K562 (cell line): ENCODE measurements around the gene CELSR1. TPM values are rescaled to one million over a fixed set of nuclear protein-coding genes. Genes with fewer than 3 reads are reported as not detected.
A peak's percentile ranks its signal among the peaks of the same experiment; 100 is the strongest.

Experiments
- DNMT1 ChIP-seq: fragments of 450-650 bp; IDR thresholded peaks from 2 replicates; pipeline ENCODE4 v1.6.1; 2016; ENCODE audit warnings: antibody characterized with exemption, mild to moderate bottlenecking
- HNRNPH1 ChIP-seq: fragments of 200-400 bp; formaldehyde crosslinking; optimal IDR thresholded peaks from 2 replicates; pipeline ENCODE3; 2017; ENCODE audit warnings: low read depth, mild to moderate bottlenecking, low read length, moderate library complexity
- HOXB6 ChIP-seq: fragments of 250-450 bp; sonication (Bioruptor Pico); IDR thresholded peaks from 2 replicates; pipeline ENCODE4 v1.5.1; 2022; ENCODE audit warnings: mild to moderate bottlenecking, borderline replicate concordance
- IFI16 ChIP-seq: fragments of 250-450 bp; sonication (Bioruptor Pico); IDR thresholded peaks from 2 replicates; pipeline ENCODE4 v2.1.2; 2022; ENCODE audit warnings: mild to moderate bottlenecking, inconsistent platforms
- ILF3 ChIP-seq: fragments of 450-650 bp; IDR thresholded peaks from 2 replicates; pipeline ENCODE4 v1.6.1; 2018; ENCODE audit warnings: antibody characterized with exemption, mild to moderate bottlenecking, moderate library complexity, borderline replicate concordance
- POLR3A ChIP-seq: IDR thresholded peaks from 2 replicates; pipeline ENCODE4 v1.6.1; 2011; ENCODE audit warnings: borderline replicate concordance, mild to moderate bottlenecking, moderate library complexity; ENCODE audit not compliant: insufficient read length, insufficient read depth; ENCODE audit errors: extremely low read depth
- RCOR1 ChIP-seq, 2 experiments: IDR thresholded peaks; 2 replicates each; pipeline ENCODE4 v1.6.1; 2012; ENCODE audit warnings: low read depth in 2 of 2, low read length in 2 of 2, borderline replicate concordance in 1 of 2, improper control_type of control experiment in 1 of 2
- RFX1 ChIP-seq: fragments of 450-650 bp; IDR thresholded peaks from 2 replicates; pipeline ENCODE4 v1.6.1; 2016; ENCODE audit warnings: mild to moderate bottlenecking, moderate library complexity
- SMARCA5 ChIP-seq: fragments of 450-650 bp; IDR thresholded peaks from 2 replicates; pipeline ENCODE4 v1.6.1; 2016
- SREBF2 ChIP-seq: sonication (generic); formaldehyde crosslinking; IDR thresholded peaks from 2 replicates; pipeline ENCODE4 v1.4.0; 2020; ENCODE audit warnings: mild to moderate bottlenecking, missing genetic modification reagents
- TBL1XR1 ChIP-seq, 2 experiments: IDR thresholded peaks; 2 replicates each; pipeline ENCODE4 v1.6.1; 2012; ENCODE audit warnings: improper control_type of control experiment in 2 of 2, low read length in 2 of 2, mild to moderate bottlenecking in 1 of 2
- THRAP3 ChIP-seq: fragments of 450-650 bp; IDR thresholded peaks from 2 replicates; pipeline ENCODE4 v1.6.1; 2016; ENCODE audit warnings: mild to moderate bottlenecking, inconsistent platforms, borderline replicate concordance
- ZFX ChIP-seq: sonication (generic); formaldehyde crosslinking; IDR thresholded peaks from 2 replicates; pipeline ENCODE4 v1.8.0; 2022; ENCODE audit warnings: mild to moderate bottlenecking, missing genetic modification reagents, moderate library complexity
- ZNF143 ChIP-seq: sonication (generic); formaldehyde crosslinking; IDR thresholded peaks from 2 replicates; pipeline ENCODE4 v1.9.0; 2022; ENCODE audit warnings: mild to moderate bottlenecking, missing genetic modification reagents
- ZNF324 ChIP-seq: fragments of 250-450 bp; sonication (Bioruptor Pico); IDR thresholded peaks from 2 replicates; pipeline ENCODE4 v1.4.0; 2020; ENCODE audit warnings: mild to moderate bottlenecking
- ZNF347 ChIP-seq: fragments of 450-650 bp; formaldehyde crosslinking; IDR thresholded peaks from 2 replicates; pipeline ENCODE4 v1.4.0; 2020; ENCODE audit warnings: low read depth, mild to moderate bottlenecking, moderate library complexity
- ZNF384 ChIP-seq: IDR thresholded peaks from 2 replicates; pipeline ENCODE4 v1.6.1; 2012; ENCODE audit warnings: low read depth, low read length, improper control_type of control experiment
- polyA plus RNA-seq, 8 experiments: library from polyadenylated mRNA; depleted of rRNA in 4 of 8; stranded (reverse) in 5 of 8; unstranded in 3 of 8; fragments of >200 nt; fragmentation: Nextera tagmentation in 2 of 8; fragmentation: Illumina TruSeq in 1 of 8; extraction: Ambion mirVana in 2 of 8; extraction: Trizol in 1 of 8; gene quantifications; 2 replicates each; pipeline versions ENCODE4 v1.2.1 to v1.2.3, GENCODE V29; 2011 to 2014; ENCODE audit warnings: inconsistent platforms in 1 of 8, missing spikeins in 1 of 8
- total RNA-seq, 7 experiments: library from RNA; depleted of rRNA in 6 of 7; stranded (reverse); fragments of >200 nt in 6 of 7; fragmentation: Illumina TruSeq in 2 of 7; extraction: Trizol in 2 of 7; gene quantifications; 2 replicates each; pipeline versions ENCODE4 v1.2.1 to v1.2.3, GENCODE V29; 2011 to 2021; ENCODE audit warnings: low replicate concordance in 1 of 7
- TF ChIP-seq, protein P1 (sequence below): sonication (generic); formaldehyde crosslinking; IDR thresholded peaks from 2 replicates; pipeline ENCODE4 v1.8.0; 2022; ENCODE audit warnings: mild to moderate bottlenecking, missing genetic modification reagents
- TF ChIP-seq, protein P2 (sequence below): fragments of 200-800 bp; sonication (Bioruptor generic); IDR thresholded peaks from 2 replicates; pipeline ENCODE4 v1.6.1; 2017; ENCODE audit warnings: missing genetic modification characterization, missing compliant biosample characterization
- TF ChIP-seq, protein P3 (sequence below): sonication (generic); IDR thresholded peaks from 2 replicates; pipeline ENCODE4 v1.6.1; 2016
- TF ChIP-seq, protein P4 (sequence below): fragments of 250-450 bp; sonication (Bioruptor Pico); IDR thresholded peaks from 2 replicates; pipeline ENCODE4 v1.9.0; 2021; ENCODE audit warnings: mild to moderate bottlenecking
- TF ChIP-seq, protein P5 (sequence below): fragments of 150-350 bp; conservative IDR thresholded peaks from 2 replicates; pipeline ENCODE4 v1.6.1; 2014; ENCODE audit warnings: low read length

The CELSR1 gene
- total and polyA plus RNA-seq, 9 of the 15 experiments (the other 6 are each of a cell fraction or from before 2014, with no cell fraction given) = under 0.01 to 0.09 TPM; not detected in 7

DNA sequence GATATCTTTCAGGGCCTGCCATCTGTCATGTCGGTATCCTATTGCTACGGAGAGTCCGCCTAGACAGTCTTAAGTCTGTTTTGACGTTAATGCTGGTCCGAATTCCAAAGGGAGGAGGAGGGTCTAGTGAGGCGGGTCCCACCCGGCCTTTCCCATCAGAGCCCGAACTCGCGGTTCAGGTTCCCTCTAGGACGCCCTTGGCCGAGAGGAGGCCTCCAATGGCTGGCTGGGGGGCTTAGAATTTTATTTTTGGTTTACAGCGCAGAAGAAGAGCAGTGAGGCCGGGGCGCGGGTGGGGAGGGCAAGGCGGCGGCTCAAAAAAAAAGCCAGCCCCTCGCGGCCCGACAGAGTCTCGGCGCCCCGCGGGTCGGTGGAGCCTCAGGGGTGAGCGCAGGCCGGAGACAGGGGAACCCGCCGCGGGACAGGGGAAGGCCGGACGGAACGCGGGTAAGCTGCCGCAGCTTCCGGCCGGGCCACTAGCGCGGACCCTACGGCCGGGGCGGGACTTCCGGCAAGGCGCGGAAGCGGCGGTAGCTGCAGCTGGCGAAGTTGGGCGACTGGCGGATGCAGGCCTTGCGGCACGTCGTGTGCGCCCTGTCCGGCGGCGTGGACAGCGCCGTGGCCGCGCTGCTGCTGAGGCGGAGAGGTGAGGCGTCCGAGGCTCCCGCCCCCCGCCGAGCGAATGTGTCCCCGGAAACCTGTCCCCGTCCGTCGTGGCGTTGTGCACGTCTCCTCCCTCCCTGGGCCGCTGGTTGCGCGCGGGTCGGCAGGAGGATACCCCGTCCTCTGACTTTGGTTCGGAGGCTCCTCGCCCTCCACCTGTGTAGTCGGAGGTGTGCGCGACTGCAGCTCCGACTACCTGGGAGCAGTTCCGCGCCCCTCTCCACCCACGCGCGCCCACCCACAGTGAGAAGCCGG, 202.0 kb downstream of the CELSR1 start, which contains the start of gene TRMU (continued):
- TF ChIP-seq, protein P1, sequence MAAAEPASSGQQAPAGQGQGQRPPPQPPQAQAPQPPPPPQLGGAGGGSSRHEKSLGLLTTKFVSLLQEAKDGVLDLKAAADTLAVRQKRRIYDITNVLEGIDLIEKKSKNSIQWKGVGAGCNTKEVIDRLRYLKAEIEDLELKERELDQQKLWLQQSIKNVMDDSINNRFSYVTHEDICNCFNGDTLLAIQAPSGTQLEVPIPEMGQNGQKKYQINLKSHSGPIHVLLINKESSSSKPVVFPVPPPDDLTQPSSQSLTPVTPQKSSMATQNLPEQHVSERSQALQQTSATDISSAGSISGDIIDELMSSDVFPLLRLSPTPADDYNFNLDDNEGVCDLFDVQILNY (CRISPR knock-in tag) = no peak
- TF ChIP-seq, protein P2, sequence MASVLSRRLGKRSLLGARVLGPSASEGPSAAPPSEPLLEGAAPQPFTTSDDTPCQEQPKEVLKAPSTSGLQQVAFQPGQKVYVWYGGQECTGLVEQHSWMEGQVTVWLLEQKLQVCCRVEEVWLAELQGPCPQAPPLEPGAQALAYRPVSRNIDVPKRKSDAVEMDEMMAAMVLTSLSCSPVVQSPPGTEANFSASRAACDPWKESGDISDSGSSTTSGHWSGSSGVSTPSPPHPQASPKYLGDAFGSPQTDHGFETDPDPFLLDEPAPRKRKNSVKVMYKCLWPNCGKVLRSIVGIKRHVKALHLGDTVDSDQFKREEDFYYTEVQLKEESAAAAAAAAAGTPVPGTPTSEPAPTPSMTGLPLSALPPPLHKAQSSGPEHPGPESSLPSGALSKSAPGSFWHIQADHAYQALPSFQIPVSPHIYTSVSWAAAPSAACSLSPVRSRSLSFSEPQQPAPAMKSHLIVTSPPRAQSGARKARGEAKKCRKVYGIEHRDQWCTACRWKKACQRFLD (CRISPR knock-in tag) = peak; percentile 67; the same call in 1 of the 2 replicates
- TF ChIP-seq POLR3A (no peak), RCOR1 (IDR thresholded peaks at IDR 0.05; ENCODE audit: borderline replicate concordance in 1 of 2, low read depth in 2 of 2, low read length in 2 of 2) (peak in 1 of 2 experiments; percentile 38; a peak in 1 of 4 replicates), SREBF2 (CRISPR knock-in tag) (no peak), IFI16 (CRISPR knock-in tag) (no peak), DNMT1 (no peak), HNRNPH1 (no peak), ZNF384 (no peak), ZNF143 (CRISPR knock-in tag) (no peak), TBL1XR1 (IDR thresholded peaks at IDR 0.05; ENCODE audit: low read length in 2 of 2) (no peak), THRAP3 (no peak), RFX1 (no peak), ILF3 (no peak), ZNF324 (no peak), HOXB6 (CRISPR knock-in tag) (no peak), SMARCA5 (no peak), ZFX (CRISPR knock-in tag) (peak; percentile 92), ZNF347 (CRISPR knock-in tag) (no peak)
- TF ChIP-seq, protein P3, sequence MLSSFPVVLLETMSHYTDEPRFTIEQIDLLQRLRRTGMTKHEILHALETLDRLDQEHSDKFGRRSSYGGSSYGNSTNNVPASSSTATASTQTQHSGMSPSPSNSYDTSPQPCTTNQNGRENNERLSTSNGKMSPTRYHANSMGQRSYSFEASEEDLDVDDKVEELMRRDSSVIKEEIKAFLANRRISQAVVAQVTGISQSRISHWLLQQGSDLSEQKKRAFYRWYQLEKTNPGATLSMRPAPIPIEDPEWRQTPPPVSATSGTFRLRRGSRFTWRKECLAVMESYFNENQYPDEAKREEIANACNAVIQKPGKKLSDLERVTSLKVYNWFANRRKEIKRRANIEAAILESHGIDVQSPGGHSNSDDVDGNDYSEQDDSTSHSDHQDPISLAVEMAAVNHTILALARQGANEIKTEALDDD = no peak
- TF ChIP-seq, protein P4, sequence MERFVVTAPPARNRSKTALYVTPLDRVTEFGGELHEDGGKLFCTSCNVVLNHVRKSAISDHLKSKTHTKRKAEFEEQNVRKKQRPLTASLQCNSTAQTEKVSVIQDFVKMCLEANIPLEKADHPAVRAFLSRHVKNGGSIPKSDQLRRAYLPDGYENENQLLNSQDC (CRISPR knock-in tag) = no peak
- TF ChIP-seq, protein P5, sequence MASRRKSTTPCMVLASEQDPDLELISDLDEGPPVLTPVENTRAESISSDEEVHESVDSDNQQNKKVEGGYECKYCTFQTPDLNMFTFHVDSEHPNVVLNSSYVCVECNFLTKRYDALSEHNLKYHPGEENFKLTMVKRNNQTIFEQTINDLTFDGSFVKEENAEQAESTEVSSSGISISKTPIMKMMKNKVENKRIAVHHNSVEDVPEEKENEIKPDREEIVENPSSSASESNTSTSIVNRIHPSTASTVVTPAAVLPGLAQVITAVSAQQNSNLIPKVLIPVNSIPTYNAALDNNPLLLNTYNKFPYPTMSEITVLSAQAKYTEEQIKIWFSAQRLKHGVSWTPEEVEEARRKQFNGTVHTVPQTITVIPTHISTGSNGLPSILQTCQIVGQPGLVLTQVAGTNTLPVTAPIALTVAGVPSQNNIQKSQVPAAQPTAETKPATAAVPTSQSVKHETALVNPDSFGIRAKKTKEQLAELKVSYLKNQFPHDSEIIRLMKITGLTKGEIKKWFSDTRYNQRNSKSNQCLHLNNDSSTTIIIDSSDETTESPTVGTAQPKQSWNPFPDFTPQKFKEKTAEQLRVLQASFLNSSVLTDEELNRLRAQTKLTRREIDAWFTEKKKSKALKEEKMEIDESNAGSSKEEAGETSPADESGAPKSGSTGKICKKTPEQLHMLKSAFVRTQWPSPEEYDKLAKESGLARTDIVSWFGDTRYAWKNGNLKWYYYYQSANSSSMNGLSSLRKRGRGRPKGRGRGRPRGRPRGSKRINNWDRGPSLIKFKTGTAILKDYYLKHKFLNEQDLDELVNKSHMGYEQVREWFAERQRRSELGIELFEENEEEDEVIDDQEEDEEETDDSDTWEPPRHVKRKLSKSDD = no peak
